A172 (cell line): ENCODE data around the gene PKN2. TPM values are rescaled to one million over a fixed set of nuclear protein-coding genes. Genes with fewer than 3 reads are reported as not detected.
A peak's percentile ranks its signal among the peaks of the same experiment; 100 is the strongest.
"Not testable (repeated sequence)": the region's sequence is repeated elsewhere in the genome, so short reads cannot be mapped to it uniquely, and the experiment has no call there.

Experiments used
- DNase-seq: peaks from one replicate; pipeline ENCODE4 v3.0.0-alpha.2; 2015; ENCODE audit warnings: low spot score
- total RNA-seq: library from RNA; depleted of rRNA; stranded (reverse); fragments of >200 nt; shearing (Covaris generic); gene quantifications from 2 replicates; pipeline ENCODE4 v1.2.3, GENCODE V29; 2014

Gene PKN2
- total RNA-seq, 1 experiment from 2014 or later: 15.7 TPM

DNA sequence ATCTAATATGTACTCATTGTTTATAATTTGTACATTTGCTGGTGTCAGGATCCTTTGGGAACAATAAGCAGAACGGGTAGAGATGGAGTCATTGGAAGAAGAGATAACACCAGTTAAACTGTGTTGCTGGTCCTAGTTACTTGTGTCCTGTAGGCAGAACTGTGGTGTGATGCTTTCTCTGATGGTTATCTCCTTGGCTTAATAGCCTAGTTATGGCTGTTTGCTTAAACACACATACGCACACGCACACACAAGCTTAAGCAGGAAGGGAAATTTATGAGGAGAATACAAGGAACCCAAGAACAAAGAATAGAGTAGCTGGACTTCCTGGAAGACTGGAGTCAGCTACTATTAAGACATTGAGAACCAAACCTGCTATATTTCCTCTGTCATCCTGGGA is 5.7 kb upstream of the PKN2 start:
- DNase-seq: no peak

DNA sequence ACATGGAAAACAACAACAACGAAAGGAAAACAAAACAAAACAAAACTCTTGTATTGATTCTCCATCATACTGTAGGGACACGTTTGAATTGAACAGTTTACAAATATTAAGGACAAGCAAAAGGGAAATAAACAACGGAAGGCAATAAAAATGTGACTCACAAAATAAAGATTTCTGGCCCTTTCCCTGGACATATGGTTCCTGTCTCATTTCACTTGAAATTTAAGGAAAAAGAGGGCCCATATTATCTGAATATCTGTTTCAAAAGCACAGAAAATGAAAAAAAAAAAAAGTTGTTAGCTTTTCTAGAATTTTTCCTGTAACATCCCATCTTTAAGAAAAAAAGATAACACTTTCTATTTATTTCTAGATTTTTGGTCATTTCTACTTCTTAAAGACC is 3.6 kb upstream of the PKN2 start:
- no peak for DNase-seq

DNA sequence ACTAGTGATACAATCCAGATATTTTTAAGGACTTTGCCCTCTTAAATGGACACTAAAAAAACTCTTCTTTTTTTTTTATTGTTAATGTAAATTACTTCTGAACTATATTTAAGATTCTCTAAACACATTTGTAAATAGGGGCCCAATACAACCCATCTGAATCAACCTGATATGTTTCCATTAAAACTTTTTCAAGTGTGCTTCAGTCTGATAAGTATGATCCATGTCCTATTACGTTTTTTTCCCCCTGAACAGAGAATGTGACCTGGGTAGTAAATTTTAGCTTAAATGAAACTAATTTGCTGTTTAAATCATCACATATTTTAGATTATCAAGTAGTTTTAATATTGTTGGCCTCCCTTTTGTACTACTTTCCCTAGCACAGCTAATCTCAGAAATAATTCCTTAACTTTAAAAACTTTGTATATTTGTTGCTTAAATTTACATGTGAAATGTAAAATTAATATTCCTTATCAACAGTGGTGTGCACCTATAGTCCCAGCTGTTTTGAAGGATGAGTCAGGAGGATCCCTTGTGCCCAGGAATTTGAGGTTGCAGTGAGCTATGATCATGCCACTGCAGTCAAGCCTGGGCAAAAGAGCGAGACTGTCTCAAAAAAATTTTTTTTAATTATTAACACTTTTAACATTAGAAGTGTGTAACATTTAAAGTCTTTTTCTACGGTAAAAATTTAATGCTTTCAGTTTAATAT is 3.0 kb upstream of the PKN2 start:
- no peak for DNase-seq

DNA sequence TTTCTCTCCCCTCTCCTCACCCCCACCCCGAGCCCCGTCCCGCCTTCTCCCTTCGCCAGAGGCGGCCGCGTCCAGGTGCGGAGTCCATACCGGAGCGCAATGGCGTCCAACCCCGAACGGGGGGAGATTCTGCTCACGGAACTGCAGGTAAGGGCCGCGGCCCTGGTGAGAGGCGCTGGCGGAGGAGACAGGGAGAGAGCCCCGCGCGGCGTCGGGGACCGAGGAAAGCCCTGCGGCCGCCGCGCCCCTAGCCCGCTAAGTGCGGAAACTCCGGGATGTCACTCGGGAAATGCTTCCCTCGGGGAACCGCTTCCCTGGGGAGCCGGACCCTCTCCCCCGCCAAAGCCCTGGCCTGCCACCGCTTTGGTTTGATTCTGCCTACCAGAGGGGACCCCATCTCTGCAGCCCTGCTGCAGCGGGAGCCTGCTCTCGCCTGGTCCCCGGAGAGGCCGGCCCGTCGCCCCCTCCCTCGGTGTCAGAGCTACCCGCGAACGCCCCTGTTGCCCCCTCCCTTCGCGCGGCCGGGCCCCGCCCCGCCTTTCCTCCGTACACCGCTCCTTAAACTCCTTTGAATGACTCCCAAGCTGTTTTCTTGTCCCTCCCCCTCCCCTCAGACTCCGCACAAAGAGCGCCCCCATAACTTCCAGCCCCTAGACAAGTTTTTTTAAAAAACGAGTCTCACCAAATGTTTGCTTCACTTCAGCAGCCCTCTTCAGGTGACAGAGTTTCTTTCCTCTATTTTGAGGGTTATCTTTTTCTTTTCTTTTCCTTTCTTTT is 597 bp downstream of the PKN2 start:
- peak; percentile 47 for DNase-seq

DNA sequence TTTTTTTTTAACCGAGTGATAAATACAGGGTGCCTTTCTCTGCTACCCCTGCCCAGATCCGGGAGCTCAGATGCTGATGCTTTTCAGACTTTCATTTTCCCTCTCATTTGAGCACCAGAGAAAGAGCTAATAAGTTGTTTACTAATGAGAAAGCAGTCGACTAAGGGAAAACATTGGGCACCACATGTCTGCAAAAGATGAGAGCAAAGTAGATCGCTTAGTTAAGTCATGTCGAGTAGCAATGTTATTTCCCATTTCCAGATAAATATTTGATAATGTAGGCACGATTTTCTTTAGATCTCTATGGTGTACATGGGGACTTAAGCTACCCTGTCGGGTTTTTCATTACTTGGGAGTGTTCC is 1.2 kb downstream of the PKN2 start:
- DNase-seq: peak; percentile 5

DNA sequence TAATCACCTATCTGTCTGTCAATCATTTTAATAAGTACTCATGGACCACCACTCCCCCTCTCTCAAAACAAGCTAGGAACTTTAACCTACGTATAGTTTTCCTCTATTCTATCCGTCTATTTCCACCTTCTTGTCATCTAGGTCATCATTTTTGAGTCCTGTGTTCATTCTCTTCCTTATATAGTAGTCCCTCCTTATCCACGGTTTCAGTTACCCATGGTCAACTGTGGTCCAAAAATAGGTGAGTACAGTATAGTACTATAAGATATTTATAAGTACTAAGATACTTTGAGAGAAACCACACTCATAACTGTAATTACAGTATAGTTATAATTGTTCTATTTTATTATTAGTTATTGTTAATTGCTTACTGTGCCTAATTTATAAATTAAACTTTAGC is 7.5 kb downstream of the PKN2 start:
- DNase-seq: no peak

DNA sequence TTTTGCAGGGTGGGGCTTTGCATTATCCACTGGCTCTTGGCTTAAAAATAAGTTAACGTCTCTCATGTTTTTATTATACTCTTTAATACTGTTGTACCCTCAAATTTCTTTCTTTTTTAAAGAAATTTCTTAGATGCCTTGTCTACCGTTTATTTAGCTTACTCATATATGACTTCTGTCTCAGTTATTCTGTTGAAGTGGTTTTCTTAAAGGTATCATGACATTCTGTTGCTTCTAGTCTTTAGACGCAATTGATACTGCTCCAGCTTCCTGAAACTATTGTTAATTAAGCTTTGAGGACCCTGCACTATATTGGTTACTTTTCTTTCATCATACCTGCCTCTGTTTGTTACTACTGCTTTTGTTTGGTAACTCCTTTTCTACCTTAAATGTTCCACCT is 11.7 kb downstream of the PKN2 start:
- no peak for DNase-seq

DNA sequence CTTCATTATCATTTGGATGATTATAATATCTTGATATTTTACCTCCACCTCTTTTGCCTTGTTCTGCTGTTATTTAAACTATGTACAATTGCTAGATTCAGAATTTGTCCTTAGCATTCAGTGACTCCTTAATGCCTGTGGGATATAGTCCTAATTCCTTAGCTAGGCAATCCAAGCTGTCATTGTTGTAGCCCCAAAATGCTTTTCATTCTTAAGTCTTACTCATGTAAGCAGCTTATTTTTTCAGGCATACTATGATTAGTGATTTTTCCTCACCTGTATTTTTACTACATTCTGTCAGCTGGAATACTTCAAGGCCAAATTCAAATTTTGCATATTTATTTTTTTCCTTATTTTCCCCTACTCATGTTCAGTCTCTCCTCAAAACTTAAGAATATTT is 13.4 kb downstream of the PKN2 start:
- DNase-seq: no peak

DNA sequence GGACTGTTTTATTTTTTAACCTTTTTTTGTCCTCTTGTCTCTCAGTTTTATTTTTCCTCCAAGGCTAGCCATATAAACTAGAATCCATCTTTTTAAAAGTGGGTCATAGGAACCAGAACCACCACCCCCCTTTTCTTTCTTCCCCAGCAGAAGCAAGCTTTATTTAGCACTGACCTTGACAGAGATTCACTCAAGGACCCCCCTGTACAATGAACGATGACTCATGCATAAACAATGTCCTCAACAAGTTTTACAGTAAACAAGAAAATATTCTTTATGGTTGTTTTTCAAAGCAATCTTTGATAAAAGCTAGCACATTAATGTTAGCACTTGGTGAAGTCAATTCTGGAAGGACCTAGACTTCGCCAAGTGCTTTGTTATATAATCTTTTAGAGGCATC is 14.1 kb downstream of the PKN2 start:
- DNase-seq: no peak

DNA sequence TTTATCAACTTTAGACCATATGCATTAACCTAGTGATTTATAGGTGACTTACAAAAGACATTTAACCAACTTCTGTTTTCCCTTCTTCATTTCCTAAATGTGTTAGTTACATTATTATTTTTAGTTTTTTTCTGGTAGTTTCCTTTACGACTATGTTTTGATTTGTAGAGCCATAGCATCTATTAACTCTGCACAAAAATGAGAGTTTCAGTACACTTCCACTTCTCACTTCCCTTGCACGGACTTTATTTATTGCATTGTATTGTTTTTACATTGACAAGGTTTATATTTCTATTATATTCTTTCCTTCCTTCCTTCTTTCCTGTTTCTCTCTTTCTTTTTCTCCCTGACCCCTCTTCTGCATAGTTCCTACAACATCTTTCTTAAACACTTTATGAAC is 14.7 kb downstream of the PKN2 start:
- no peak for DNase-seq

DNA sequence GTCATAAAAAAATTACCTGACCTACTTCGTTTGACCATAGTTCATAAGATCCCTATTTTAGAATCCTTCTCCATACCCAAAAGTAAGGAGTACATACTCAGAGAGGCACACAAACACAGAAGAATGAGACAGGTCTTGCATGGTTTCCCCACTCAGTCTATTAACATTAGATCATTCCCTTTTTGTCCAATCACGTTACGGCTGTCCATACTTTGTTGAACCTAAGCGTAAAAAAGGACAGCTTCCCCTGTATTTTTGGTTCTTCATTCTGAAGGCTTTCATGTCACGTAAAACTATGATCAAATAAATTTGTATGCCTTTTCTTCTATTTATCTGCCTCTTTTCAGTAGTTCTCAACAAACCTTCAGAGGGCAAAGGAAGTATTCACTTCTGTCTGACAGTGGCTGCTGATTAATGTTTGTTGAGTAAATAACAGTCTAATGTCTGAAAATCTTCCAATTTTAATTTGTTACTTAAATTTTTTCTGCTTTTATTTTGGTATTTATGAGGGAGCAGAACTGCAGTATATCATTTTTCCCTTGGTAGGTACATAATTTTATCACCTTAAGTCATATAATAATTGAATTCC is 16.4 kb downstream of the PKN2 start:
- DNase-seq: no peak

DNA sequence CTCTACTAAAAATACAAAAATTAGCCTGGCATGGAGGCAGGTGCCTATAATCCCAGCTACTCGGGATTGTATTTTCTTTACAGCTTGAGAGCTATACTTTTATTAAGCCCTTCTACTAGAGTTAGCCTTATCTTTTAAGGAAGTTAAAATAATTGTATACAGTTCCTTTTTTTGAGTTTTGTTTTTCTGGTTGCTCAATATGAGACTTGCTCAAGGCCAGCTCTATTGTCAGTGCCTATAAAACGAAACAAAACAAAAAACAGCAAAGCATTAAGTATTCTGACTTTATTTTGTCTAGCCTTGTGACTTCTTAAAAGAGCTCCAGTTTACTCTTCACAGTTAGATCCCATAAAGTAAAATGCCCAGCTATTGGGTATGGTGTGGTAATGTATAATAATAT is 17.2 kb downstream of the PKN2 start:
- no peak for DNase-seq

DNA sequence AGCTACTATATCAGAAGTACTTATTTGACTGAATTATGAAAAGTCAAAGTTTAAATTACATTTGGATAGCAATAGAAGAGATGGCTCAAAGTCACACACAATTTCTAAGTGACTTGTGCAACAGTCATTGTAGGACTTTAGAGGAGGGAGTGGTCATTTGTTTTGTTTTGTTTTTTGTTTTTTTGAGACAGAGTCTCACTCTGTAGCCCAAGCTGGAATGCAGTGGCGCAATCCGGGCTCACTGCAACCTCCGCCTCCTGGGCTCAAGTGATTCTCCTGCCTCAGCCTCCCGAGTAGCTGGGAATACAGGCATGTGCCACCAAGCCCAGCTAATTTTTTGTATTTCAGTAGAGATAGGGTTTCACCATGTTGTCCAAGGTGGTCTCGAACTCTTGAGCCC is 17.7 kb downstream of the PKN2 start:
- DNase-seq: not testable (repeated sequence)

DNA sequence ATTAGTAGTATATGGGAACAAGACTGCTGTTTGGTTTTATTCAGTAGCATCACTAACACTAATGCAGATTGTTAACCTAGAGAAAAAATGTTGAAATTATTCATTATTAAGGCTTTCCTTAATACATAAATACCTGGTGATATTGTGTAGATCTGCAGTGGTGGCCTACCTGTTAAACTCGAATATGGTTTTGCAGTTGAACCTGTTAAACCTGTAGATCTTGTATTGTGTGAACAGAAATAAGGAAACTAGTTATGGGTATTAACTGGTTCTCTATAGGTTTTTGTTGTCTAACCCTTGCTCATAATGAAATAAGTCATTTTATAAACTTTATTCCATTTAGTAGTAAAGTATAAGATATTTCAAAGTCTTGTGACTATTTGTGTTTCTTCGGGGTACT is 23.9 kb downstream of the PKN2 start:
- DNase-seq: no peak

DNA sequence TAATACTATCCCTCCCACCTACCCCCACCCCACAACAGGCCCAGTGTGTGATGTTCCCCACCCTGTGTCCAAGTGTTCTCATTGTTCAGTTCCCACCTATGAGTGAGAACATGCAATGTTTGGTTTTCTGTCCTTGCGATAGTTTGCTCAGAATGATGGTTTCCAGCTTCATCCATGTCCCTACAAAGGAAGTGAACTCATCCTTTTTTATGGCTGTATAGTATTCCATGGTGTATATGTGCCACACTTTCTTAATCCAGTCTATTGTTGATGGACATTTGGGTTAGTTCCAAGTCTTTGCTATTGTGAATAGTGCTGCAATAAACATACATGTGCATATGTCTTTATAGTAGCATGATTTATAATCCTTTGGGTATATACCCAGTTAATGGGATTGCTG is 28.8 kb downstream of the PKN2 start:
- DNase-seq: not testable (repeated sequence)

DNA sequence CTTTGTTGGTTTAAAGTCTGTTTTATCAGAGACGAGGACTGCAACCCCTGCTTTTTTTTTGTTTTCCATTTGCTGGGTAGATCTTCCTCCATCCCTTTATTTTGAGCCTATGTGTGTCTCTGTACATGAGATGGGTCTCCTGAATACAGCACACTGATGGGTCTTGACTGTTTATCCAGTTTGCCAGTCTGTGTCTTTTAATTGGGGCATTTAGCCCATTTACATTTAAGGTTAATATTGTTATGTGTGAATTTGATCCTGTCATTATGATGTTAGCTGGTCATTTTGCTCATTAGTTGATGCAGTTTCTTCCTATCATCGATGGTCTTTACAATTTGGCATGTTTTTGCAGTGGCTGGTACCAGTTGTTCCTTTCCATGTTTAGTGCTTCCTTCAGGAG is 32.5 kb downstream of the PKN2 start:
- DNase-seq: not testable (repeated sequence)

DNA sequence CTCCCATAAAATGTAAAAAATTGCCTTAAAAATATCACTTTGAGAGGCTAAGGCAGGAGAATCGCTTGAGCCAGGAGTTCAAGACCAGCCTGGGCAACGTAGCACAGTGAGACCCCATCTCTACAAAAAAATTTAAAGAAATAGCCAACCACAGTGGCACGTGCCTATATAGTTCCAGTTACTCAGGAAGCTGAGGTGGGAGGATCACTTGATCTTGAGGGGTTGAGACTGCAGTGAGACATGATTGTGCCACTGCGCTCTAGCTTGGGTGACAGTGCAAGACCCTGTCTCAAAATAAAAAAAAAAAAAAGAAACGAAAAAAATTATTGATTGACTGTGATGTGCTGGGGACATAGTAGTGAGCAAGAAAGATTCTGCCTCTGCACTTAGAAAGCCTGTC is 38.4 kb downstream of the PKN2 start:
- DNase-seq: no peak

DNA sequence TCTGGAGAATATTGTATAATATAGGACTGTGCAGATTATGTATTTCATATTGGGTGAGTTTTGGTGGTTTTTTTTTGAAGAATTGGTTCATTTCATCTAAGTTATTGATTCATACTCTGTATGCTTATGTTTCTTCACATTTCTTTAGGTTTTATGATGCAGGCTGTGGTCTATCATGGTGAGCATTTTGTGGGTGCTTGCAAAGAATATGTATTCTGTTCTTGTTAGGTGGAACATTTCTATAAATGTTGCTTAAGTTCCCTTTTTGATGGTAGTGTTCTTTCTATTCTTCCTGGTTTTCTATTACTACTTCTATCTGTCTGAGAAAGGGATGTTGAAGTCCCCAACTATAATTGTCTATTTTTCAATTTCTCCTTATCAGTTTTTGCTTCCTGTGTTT is 42.6 kb downstream of the PKN2 start:
- no peak for DNase-seq

DNA sequence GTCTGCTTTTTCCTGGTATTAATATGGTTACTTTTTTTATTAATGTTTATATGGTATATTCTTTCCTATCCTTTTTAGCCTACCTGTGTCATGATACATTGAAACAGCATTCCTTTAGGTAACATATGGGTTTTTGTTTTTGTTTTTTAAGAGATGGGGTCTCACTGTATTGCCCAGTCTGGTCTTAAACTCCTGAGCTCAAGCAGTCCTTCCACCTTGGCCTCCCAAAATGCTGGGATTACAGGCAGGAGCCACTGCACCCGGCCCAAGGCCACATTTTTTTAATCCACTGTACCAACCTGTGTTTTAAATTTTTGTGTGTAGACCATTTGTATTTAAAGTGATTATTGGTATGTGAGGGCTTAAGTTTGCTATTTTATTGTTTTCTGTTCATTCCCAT is 43.1 kb downstream of the PKN2 start:
- DNase-seq: no peak

DNA sequence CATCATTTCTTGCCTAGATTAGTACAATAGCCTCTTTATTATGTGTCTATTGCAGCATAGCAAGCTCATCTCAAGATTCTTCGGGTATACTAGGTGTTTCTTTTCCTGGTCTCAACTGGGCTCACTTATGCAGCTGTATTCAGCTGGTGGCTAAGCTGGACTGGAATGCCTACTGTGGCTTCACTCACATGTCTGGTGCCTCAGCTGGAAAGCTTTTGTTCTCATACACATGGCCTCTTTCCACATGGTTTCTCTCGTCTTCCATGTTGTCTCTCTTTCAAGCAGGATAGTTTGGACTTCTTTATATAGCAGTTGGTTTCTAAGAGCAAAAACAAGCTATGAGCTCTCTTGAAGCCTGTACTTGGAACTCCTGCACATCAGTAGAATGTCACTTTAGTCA is 45.2 kb downstream of the PKN2 start:
- DNase-seq: no peak

DNA sequence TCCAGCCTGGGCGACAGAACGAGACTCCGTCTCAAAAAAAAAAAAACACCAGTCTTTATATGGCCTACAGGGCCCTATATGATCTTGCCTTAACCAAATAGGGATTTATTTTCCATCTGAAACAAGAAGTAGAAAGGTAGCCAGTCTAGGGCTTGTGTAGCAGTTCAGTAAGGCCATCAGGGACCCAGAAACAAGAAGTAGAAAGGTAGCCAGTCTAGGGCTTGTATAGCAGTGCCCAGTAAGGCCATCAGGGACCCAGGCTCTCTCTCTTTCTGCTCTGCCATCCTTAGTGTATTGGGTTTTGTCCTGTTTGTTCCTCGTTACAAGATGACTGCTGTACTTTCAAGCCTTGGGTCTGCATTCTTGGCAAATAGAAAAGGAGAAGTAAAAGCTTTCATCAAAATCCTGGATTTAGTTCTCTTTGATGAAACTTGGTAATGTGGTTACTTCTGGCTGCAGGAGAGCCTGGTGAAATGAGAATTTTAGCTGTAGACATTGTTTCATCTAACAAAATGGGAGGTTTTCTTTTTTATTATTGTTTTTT is 46.1 kb downstream of the PKN2 start:
- DNase-seq: no peak

DNA sequence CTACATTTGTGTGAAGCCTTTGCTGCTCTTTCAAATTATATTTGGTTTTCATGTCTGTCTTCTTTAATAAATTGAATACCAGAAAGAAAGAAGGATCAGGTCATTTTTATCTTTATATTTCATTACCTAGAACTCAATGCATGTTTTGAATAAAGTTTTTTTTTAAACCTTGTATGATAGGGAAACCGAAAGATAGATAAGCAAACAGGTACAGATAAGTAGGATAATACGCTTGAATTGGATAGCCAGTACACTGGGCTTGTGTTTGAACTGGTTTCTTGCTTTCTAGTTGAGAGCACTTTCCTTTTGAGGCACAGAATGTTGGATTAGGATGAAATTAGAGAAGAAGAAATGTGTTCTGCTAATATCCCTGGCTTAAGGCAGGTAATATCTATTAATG is 46.9 kb downstream of the PKN2 start:
- DNase-seq: no peak
